ENCODE data around the gene PPM1N.
A peak's percentile ranks its signal among the peaks of the same experiment; 100 is the strongest.

The PPM1N gene

GRCh38 chr19:45498411-45499195 lies at the start of gene PPM1N:
Gene PPM1N (plus strand): TSS chr19:45498443. CDS start chr19:45498473, 30 bp downstream.
- peak; percentile 80 for DNase-seq

GRCh38 chr19:45448887-45449299 lies 49.4 kb upstream of the PPM1N start:
- DNase-seq = no peak

GRCh38 chr19:45450012-45450333 lies 48.3 kb upstream of the PPM1N start:
- no peak for DNase-seq

GRCh38 chr19:45451131-45451849 lies 47.0 kb upstream of the PPM1N start:
- DNase-seq = peak; percentile 51

GRCh38 chr19:45451850-45452387 lies 46.3 kb upstream of the PPM1N start:
- DNase-seq = no peak

- DNase-seq = peak; percentile 85
Measured at GRCh38 chr19:45455707-45456499, 42.3 kb upstream of the PPM1N start.

GRCh38 chr19:45456500-45456815 lies 41.8 kb upstream of the PPM1N start:
- no peak for DNase-seq

GRCh38 chr19:45457776-45458175 lies 40.5 kb upstream of the PPM1N start:
- no peak for DNase-seq

- no peak for DNase-seq
Measured at GRCh38 chr19:45460807-45461347, 37.4 kb upstream of the PPM1N start.

- DNase-seq = no peak
Measured at GRCh38 chr19:45462174-45462573, 36.1 kb upstream of the PPM1N start.

GRCh38 chr19:45463241-45463640 lies 35.0 kb upstream of the PPM1N start:
- no peak for DNase-seq

- DNase-seq = no peak
Measured at GRCh38 chr19:45464274-45464673, 34.0 kb upstream of the PPM1N start.

GRCh38 chr19:45464852-45465441 lies 33.3 kb upstream of the PPM1N start:
- DNase-seq = no peak

GRCh38 chr19:45467115-45467455 lies 31.2 kb upstream of the PPM1N start:
- peak; percentile 55 for DNase-seq

GRCh38 chr19:45467456-45468158 lies 30.6 kb upstream of the PPM1N start, which contains the start of gene FOSB:
Gene FOSB (plus strand): TSS chr19:45467996. CDS start chr19:45468587, 591 bp downstream.
- peak; percentile 98 for DNase-seq

- DNase-seq = no peak
Measured at GRCh38 chr19:45468159-45468651, 30.0 kb upstream of the PPM1N start.

GRCh38 chr19:45468803-45469131 lies 29.5 kb upstream of the PPM1N start:
- no peak for DNase-seq

GRCh38 chr19:45469132-45469944 lies 28.9 kb upstream of the PPM1N start:
- DNase-seq = peak; percentile 97

GRCh38 chr19:45469945-45470761 lies 28.1 kb upstream of the PPM1N start:
- DNase-seq = no peak

GRCh38 chr19:45470762-45471081 lies 27.5 kb upstream of the PPM1N start:
- no peak for DNase-seq
